SK-N-SH (cell line): Measurements from ENCODE around the gene MYO1C. TPM values are rescaled to one million over a fixed set of nuclear protein-coding genes. Genes with fewer than 3 reads are reported as not detected.

ENCODE experiments used
- CTCF ChIA-PET: fragments of 300-600, 350-600 bp; formaldehyde crosslinking; extraction: SDS; loops from one replicate; lab custom pipeline; 2021; lab: Yijun Ruan, JAX
- POLR2A ChIA-PET: fragments of 350-600 bp; sonication (Branson Sonifier 250); formaldehyde crosslinking; extraction: SDS; loops from one replicate; lab custom pipeline; 2020; ENCODE audit warnings: antibody characterized with exemption, inconsistent platforms; lab: Yijun Ruan, JAX
- DNase-seq: peaks from one replicate; pipeline ENCODE4 v3.0.0; 2012
- H2AFZ ChIP-seq: fragments of 200-600 bp; sonication (generic); 2 replicates; pipeline ENCODE4 v1.8.1; 2016; ENCODE audit warnings: antibody characterized with exemption, mild to moderate bottlenecking, low read depth
- H3F3A ChIP-seq: fragments of 200-600 bp; sonication (generic); replicated peaks from 2 replicates; pipeline ENCODE3; 2016; ENCODE audit warnings: antibody characterized with exemption, mild to moderate bottlenecking; ENCODE audit not compliant: insufficient read depth
- H3K27ac ChIP-seq, 2 experiments: fragments of 200-500 bp in 1 of 2; fragments of 200-600 bp in 1 of 2; sonication (Bioruptor generic) in 1 of 2; sonication (generic), shearing (Covaris generic) in 1 of 2; 2 replicates each; pipeline versions ENCODE4 v1.5.1 to v1.6.1; 2014 to 2016; ENCODE audit warnings: low read depth in 2 of 2, inconsistent platforms in 1 of 2, low read length in 1 of 2, mild to moderate bottlenecking in 1 of 2, mixed read lengths in 1 of 2
- H3K27me3 ChIP-seq: fragments of 200-600 bp; sonication (generic), shearing (Covaris generic); 2 replicates; pipeline ENCODE4 v1.6.1; 2016; ENCODE audit warnings: mixed run types; ENCODE audit not compliant: insufficient read depth
- H3K36me3 ChIP-seq, 2 experiments: fragments of 200-500 bp in 1 of 2; fragments of 200-600 bp in 1 of 2; sonication (Bioruptor generic) in 1 of 2; sonication (generic) in 1 of 2; replicated peaks in 1 of 2; 2 replicates each; pipeline versions ENCODE3 to v1.5.1; 2014 to 2016; ENCODE audit warnings: low read length in 1 of 2, mild to moderate bottlenecking in 1 of 2; ENCODE audit not compliant: insufficient read depth in 2 of 2, control insufficient read depth in 1 of 2
- H3K4me1 ChIP-seq, 2 experiments: fragments of 200-500 bp in 1 of 2; fragments of 200-600 bp in 1 of 2; sonication (Bioruptor generic) in 1 of 2; sonication (generic), shearing (Covaris generic) in 1 of 2; 2 replicates each; pipeline versions ENCODE4 v1.5.1 to v1.6.1; 2014 to 2016; ENCODE audit warnings: low read depth in 1 of 2, low read length in 1 of 2, mixed run types in 1 of 2; ENCODE audit not compliant: insufficient read depth in 2 of 2, control insufficient read depth in 1 of 2
- H3K4me2 ChIP-seq: fragments of 200-600 bp; sonication (generic), shearing (Covaris generic); 2 replicates; pipeline ENCODE4 v1.6.1; 2017; ENCODE audit warnings: mixed run types
- H3K4me3 ChIP-seq, 2 experiments: fragments of 200-500 bp in 1 of 2; fragments of 200-600 bp in 1 of 2; sonication (Bioruptor generic) in 1 of 2; sonication (generic), shearing (Covaris generic) in 1 of 2; 2 replicates each; pipeline versions ENCODE4 v1.5.1 to v1.8.1; 2014 to 2016; ENCODE audit warnings: low read depth in 2 of 2, inconsistent platforms in 1 of 2, low read length in 1 of 2, mild to moderate bottlenecking in 1 of 2, mixed read lengths in 1 of 2, moderate library complexity in 1 of 2
- H3K79me2 ChIP-seq: fragments of 200-600 bp; sonication (generic); 2 replicates; pipeline ENCODE4 v1.8.1; 2017; ENCODE audit warnings: mild to moderate bottlenecking; ENCODE audit not compliant: insufficient read depth
- H3K9ac ChIP-seq: fragments of 200-600 bp; sonication (generic); 2 replicates; pipeline ENCODE4 v1.6.1; 2017; ENCODE audit warnings: mixed run types
- H3K9me2 ChIP-seq: fragments of 200-600 bp; sonication (generic); 2 replicates; pipeline ENCODE4 v1.6.1; 2017; ENCODE audit warnings: mixed run types
- H3K9me3 ChIP-seq: fragments of 200-600 bp; sonication (generic); 2 replicates; pipeline ENCODE4 v1.6.1; 2017; ENCODE audit warnings: mixed run types, mild to moderate bottlenecking, moderate library complexity
- H4K20me1 ChIP-seq: fragments of 200-600 bp; sonication (generic); 2 replicates; pipeline ENCODE4 v1.6.1; 2017; ENCODE audit warnings: mild to moderate bottlenecking, mixed run types; ENCODE audit not compliant: insufficient read depth
- CTCF ChIP-seq: fragments of 200-600 bp; sonication (generic); IDR thresholded peaks from 2 replicates; pipeline ENCODE4 v1.6.1; 2017; ENCODE audit warnings: antibody characterized with exemption, mild to moderate bottlenecking, moderate library complexity
- FOSL2 ChIP-seq: IDR thresholded peaks from 2 replicates; pipeline ENCODE4 v1.4.0; 2012; ENCODE audit warnings: low read depth, mild to moderate bottlenecking, moderate library complexity, borderline replicate concordance
- FOXJ3 ChIP-seq: sonication (generic); formaldehyde crosslinking; IDR thresholded peaks from 2 replicates; pipeline ENCODE4 v1.5.1; 2020; ENCODE audit warnings: mild to moderate bottlenecking, missing genetic modification reagents
- FOXM1 ChIP-seq: IDR thresholded peaks from 2 replicates; pipeline ENCODE4 v1.4.0; 2012; ENCODE audit warnings: low read depth, mild to moderate bottlenecking
- GABPA ChIP-seq: IDR thresholded peaks from 2 replicates; pipeline ENCODE4 v1.4.0; 2012; ENCODE audit warnings: low read depth, mild to moderate bottlenecking
- GATA2 ChIP-seq: sonication (generic); formaldehyde crosslinking; IDR thresholded peaks from 2 replicates; pipeline ENCODE4 v1.5.0; 2020; ENCODE audit warnings: mild to moderate bottlenecking, missing genetic modification reagents
- MEF2A ChIP-seq: IDR thresholded peaks from 2 replicates; pipeline ENCODE4 v1.4.0; 2012; ENCODE audit warnings: low read depth, borderline replicate concordance
- MXI1 ChIP-seq: IDR thresholded peaks from 2 replicates; pipeline ENCODE4 v1.6.1; 2012; ENCODE audit warnings: mild to moderate bottlenecking, low read depth, low read length, improper control_type of control experiment
- PBX3 ChIP-seq: IDR thresholded peaks from 2 replicates; pipeline ENCODE4; 2012
- RAD21 ChIP-seq: IDR thresholded peaks from 2 replicates; pipeline ENCODE4 v1.6.1; 2012; ENCODE audit warnings: mild to moderate bottlenecking, low read length
- RCOR1 ChIP-seq: fragments of 150-350 bp; IDR thresholded peaks from 2 replicates; pipeline ENCODE4 v1.6.1; 2017; ENCODE audit warnings: antibody characterized with exemption, low read length
- REST ChIP-seq: IDR thresholded peaks from 2 replicates; pipeline ENCODE4 v1.6.1; 2012; ENCODE audit warnings: mild to moderate bottlenecking, low read depth, low read length, moderate library complexity
- SIN3A ChIP-seq: IDR thresholded peaks from 2 replicates; pipeline ENCODE4 v1.6.1; 2012; ENCODE audit warnings: low read depth, mild to moderate bottlenecking, low read length, moderate library complexity, borderline replicate concordance
- TAF1 ChIP-seq: IDR thresholded peaks from 2 replicates; pipeline ENCODE4 v1.6.1; 2012; ENCODE audit warnings: low read depth, mild to moderate bottlenecking, low read length, moderate library complexity, borderline replicate concordance
- TCF12 ChIP-seq: IDR thresholded peaks from 2 replicates; pipeline ENCODE4 v1.4.0; 2012
- TEAD4 ChIP-seq: IDR thresholded peaks from 2 replicates; pipeline ENCODE4 v1.4.0; 2012; ENCODE audit warnings: mild to moderate bottlenecking, borderline replicate concordance; ENCODE audit not compliant: insufficient read depth
- ZBTB33 ChIP-seq: IDR thresholded peaks from 2 replicates; pipeline ENCODE4 v1.4.0; 2012; ENCODE audit warnings: low read depth, borderline replicate concordance
- WGBS: methylation state at CpG from one replicate; pipeline ENCODE4 v1.1.6; 2017; ENCODE audit warnings: low lambda C conversion rate; 5-methylcytosine and 5-hydroxymethylcytosine counted together
- polyA plus RNA-seq, 3 experiments: library from polyadenylated mRNA; depleted of rRNA; stranded (reverse); fragments of >200 nt; gene quantifications; 2 replicates each; pipeline ENCODE4 v1.2.3, GENCODE V29; 2012

The MYO1C gene
- polyA plus RNA-seq, 1 of the 3 experiments (the other 2 are of a cell fraction), result 102 TPM

GRCh38 chr17:1467258-1467657, 25.2 kb downstream of the MYO1C start:
- no peaks in the 10 kb centered on the region for H3F3A ChIP-seq
- DNase-seq, result peak; percentile 27
- H3K9me2 ChIP-seq, result no peaks in the 10 kb centered on the region
- H4K20me1 ChIP-seq, result no peaks in the 10 kb centered on the region
- no peaks in the 10 kb centered on the region for H3K27me3 ChIP-seq
- 96% methylated on average over 5 of the region's 16 CpGs for WGBS
- no peak overlapping the region for H2AFZ ChIP-seq
- H3K36me3 ChIP-seq, result peaks cover 8 to 30% of the 10 kb centered on the region in 2 experiments
- no peak overlapping the region for H3K4me3 ChIP-seq
- H3K4me2 ChIP-seq, result no peak overlapping the region
- H3K27ac ChIP-seq, result no peak overlapping the region
- CTCF ChIA-PET, result no interaction called here
- H3K79me2 ChIP-seq, result no peaks in the 10 kb centered on the region; the same call in 1 of the 2 replicates
- TF ChIP-seq GATA2 (CRISPR knock-in tag), result no peak
- no peak for TF ChIP-seq CTCF
- TF ChIP-seq TEAD4, result no peak
- no peak for TF ChIP-seq MXI1
- TF ChIP-seq REST, result no peak
- H3K9ac ChIP-seq, result no peak overlapping the region
- H3K9me3 ChIP-seq, result no peaks in the 10 kb centered on the region
- H3K4me1 ChIP-seq, result no peaks in the 10 kb centered on the region
- POLR2A ChIA-PET, result no interaction called here

GRCh38 chr17:1464186-1464585, 28.3 kb downstream of the MYO1C start:
- no peak overlapping the region for H3K4me3 ChIP-seq
- no peak overlapping the region for H3K4me2 ChIP-seq
- H3K79me2 ChIP-seq, result no peaks in the 10 kb centered on the region; the same call in 1 of the 2 replicates
- H3K36me3 ChIP-seq, result peaks cover 0 to 15% of the 10 kb centered on the region in 2 experiments
- H3K9me2 ChIP-seq, result no peaks in the 10 kb centered on the region
- no peak overlapping the region for H3K27ac ChIP-seq
- no peaks in the 10 kb centered on the region for H3K9me3 ChIP-seq
- H3K9ac ChIP-seq, result no peak overlapping the region
- ChIA-PET POLR2A (no interaction called here), CTCF (no interaction called here)
- peaks cover 9% of the 10 kb centered on the region for H3F3A ChIP-seq
- 95% methylated on average over 8 of the region's 8 CpGs for WGBS
- no peaks in the 10 kb centered on the region for H4K20me1 ChIP-seq
- no peak overlapping the region for H2AFZ ChIP-seq
- no peaks in the 10 kb centered on the region for H3K27me3 ChIP-seq
- DNase-seq, result peak; percentile 20
- peaks cover 0 to 5% of the 10 kb centered on the region in 2 experiments; a peak in 1 of 4 replicates for H3K4me1 ChIP-seq
- TF ChIP-seq FOXJ3 (CRISPR knock-in tag) (no peak), PBX3 (no peak), GATA2 (CRISPR knock-in tag) (no peak), TAF1 (no peak), FOSL2 (no peak), ZBTB33 (no peak), MEF2A (no peak), GABPA (no peak), SIN3A (no peak), TCF12 (no peak), MXI1 (no peak), RAD21 (no peak), RCOR1 (no peak), CTCF (no peak), FOXM1 (no peak)
